Measurements from ENCODE around the gene BNIP1. TPM values are rescaled to one million over a fixed set of nuclear protein-coding genes. Genes with fewer than 3 reads are reported as not detected.

BNIP1 gene
- total and polyA plus RNA-seq, 2 of the 4 experiments (the other 2 are of a cell fraction) = 24.3 to 35.3 TPM

DNA sequence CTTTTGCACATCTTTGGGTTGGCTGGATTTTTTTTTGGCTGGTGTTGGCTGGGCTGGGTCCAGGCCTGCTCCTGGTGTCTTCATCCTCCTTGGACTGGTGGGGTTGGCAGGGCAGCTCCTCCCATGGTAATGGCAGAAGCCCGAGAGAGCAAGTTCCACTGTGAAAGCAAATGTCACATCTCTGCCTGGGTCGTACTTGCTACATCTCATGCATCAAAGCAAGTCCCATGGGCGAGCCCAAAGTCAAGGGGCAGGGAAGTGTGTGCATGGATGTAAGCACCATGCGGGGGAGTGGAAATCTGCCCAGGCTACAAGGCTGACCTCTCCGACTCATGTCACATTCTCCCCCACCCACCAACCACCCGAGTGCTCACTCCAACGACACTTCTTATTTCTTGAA is 64.0 kb downstream of the BNIP1 start:
- Histone ChIP-seq H3K27ac (ENCODE audit: insufficient read depth, low read length) (no peak overlapping the region), H4K8ac (ENCODE audit: low read depth in 2 of 2, low read length in 2 of 2) (no peak overlapping the region), H2AK5ac (ENCODE audit: low read depth, low read length) (no peak overlapping the region), H3K4me2 (ENCODE audit: low read depth, low read length) (no peak overlapping the region), H4K5ac (ENCODE audit: low read depth, low read length) (no peak overlapping the region), H3K79me1 (ENCODE audit: low read depth in 1 of 2, low read length in 2 of 2) (no peaks in the 10 kb centered on the region), H3K9me3 (ENCODE audit: control insufficient read depth, insufficient read depth, low read length) (no peaks in the 10 kb centered on the region; the same call in 1 of the 2 replicates), H3K4me3 (ENCODE audit: insufficient read depth, low read depth, low read length) (no peak overlapping the region), H2AFZ (replicated peaks; ENCODE audit: low read length, poor library complexity) (no peak overlapping the region), H3K14ac (replicated peaks; ENCODE audit: low read depth, low read length) (no peak overlapping the region), H3K4me1 (ENCODE audit: control insufficient read depth, insufficient read depth, low read length) (no peaks in the 10 kb centered on the region), H3K9ac (ENCODE audit: low read depth, low read length) (no peak overlapping the region), H3K56ac (ENCODE audit: extremely low read depth, insufficient read depth, low read length) (no peak overlapping the region), H4K20me1 (ENCODE audit: insufficient read depth, low read length) (no peaks in the 10 kb centered on the region), H2BK5ac (ENCODE audit: low read depth, low read length, poor library complexity, severe bottlenecking) (no peak overlapping the region), H3K23ac (ENCODE audit: low read depth, low read length) (no peak overlapping the region), H2BK120ac (ENCODE audit: low read depth, low read length) (no peak overlapping the region), H3K18ac (ENCODE audit: low read depth, low read length) (no peak overlapping the region), H3K9me1 (ENCODE audit: insufficient read depth, low read length) (no peaks in the 10 kb centered on the region), H4K91ac (ENCODE audit: insufficient read depth, low read depth, low read length) (no peak overlapping the region), H2AK9ac (replicated peaks; ENCODE audit: low read depth, low read length, poor library complexity) (no peak overlapping the region), H2BK15ac (ENCODE audit: low read depth, low read length) (no peak overlapping the region), H3K27me3 (ENCODE audit: control insufficient read depth, insufficient read depth, low read length) (peaks cover 51% of the 10 kb centered on the region), H3K36me3 (ENCODE audit: control insufficient read depth, insufficient read depth, low read length) (no peaks in the 10 kb centered on the region), H3K4ac (ENCODE audit: low read depth, low read length) (no peak overlapping the region), H2BK20ac (ENCODE audit: low read depth, low read length) (no peak overlapping the region)
- CTCF ChIA-PET = no interaction called here
- BruUV-seq (replicated peaks) = no TSS peak
- DNase-seq (no peak), ATAC-seq (ENCODE audit: low read depth) (no peak)
- in situ Hi-C loops (cut with MboI; ENCODE audit: low sequenced_read_pairs) (no loop called here), dilution Hi-C loops (cut with HindIII; ENCODE audit: low sequenced_read_pairs, unreplicated experiment) (no loop called here), intact Hi-C loops (cut with micrococcal nuclease) (no loop called here)
- POLR2A ChIA-PET (ENCODE audit: unreplicated experiment) = no interaction called here
- no peak for TF ChIP-seq SMC3 (IDR thresholded peaks at IDR 0.05; ENCODE audit: low read depth, low read length)
- no peak for TF ChIP-seq RAD21 (IDR thresholded peaks at IDR 0.05; ENCODE audit: low read length)
- no peak for TF ChIP-seq NFE2L2 (IDR thresholded peaks at IDR 0.05; ENCODE audit: low read depth, low read length)
- TF ChIP-seq RFX5 (IDR thresholded peaks at IDR 0.05; ENCODE audit: low read depth, low read length) = no peak
- no peak for TF ChIP-seq MXI1 (IDR thresholded peaks at IDR 0.05; ENCODE audit: borderline replicate concordance, low read depth, low read length)
- TF ChIP-seq, protein P1, sequence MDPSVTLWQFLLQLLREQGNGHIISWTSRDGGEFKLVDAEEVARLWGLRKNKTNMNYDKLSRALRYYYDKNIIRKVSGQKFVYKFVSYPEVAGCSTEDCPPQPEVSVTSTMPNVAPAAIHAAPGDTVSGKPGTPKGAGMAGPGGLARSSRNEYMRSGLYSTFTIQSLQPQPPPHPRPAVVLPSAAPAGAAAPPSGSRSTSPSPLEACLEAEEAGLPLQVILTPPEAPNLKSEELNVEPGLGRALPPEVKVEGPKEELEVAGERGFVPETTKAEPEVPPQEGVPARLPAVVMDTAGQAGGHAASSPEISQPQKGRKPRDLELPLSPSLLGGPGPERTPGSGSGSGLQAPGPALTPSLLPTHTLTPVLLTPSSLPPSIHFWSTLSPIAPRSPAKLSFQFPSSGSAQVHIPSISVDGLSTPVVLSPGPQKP (IDR thresholded peaks at IDR 0.05; ENCODE audit: borderline replicate concordance, low read depth, low read length) = no peak
- no peak for TF ChIP-seq MAFK (IDR thresholded peaks at IDR 0.05; ENCODE audit: low read depth, low read length)
- TF ChIP-seq MAZ (IDR thresholded peaks at IDR 0.05; ENCODE audit: borderline replicate concordance, low read depth, low read length) = no peak
- no peak for TF ChIP-seq FOS (IDR thresholded peaks at IDR 0.05; ENCODE audit: low read depth, low read length)
- no peak for TF ChIP-seq BHLHE40 (IDR thresholded peaks at IDR 0.05; ENCODE audit: low read depth, low read length)
- TF ChIP-seq, protein P2, sequence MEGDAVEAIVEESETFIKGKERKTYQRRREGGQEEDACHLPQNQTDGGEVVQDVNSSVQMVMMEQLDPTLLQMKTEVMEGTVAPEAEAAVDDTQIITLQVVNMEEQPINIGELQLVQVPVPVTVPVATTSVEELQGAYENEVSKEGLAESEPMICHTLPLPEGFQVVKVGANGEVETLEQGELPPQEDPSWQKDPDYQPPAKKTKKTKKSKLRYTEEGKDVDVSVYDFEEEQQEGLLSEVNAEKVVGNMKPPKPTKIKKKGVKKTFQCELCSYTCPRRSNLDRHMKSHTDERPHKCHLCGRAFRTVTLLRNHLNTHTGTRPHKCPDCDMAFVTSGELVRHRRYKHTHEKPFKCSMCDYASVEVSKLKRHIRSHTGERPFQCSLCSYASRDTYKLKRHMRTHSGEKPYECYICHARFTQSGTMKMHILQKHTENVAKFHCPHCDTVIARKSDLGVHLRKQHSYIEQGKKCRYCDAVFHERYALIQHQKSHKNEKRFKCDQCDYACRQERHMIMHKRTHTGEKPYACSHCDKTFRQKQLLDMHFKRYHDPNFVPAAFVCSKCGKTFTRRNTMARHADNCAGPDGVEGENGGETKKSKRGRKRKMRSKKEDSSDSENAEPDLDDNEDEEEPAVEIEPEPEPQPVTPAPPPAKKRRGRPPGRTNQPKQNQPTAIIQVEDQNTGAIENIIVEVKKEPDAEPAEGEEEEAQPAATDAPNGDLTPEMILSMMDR (conservative IDR thresholded peaks at IDR 0.05; ENCODE audit: low read depth, low read length) = no peak
- TF ChIP-seq, protein P3, sequence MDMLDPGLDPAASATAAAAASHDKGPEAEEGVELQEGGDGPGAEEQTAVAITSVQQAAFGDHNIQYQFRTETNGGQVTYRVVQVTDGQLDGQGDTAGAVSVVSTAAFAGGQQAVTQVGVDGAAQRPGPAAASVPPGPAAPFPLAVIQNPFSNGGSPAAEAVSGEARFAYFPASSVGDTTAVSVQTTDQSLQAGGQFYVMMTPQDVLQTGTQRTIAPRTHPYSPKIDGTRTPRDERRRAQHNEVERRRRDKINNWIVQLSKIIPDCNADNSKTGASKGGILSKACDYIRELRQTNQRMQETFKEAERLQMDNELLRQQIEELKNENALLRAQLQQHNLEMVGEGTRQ (IDR thresholded peaks at IDR 0.05; ENCODE audit: low read depth, low read length) = no peak
- no peak for TF ChIP-seq CEBPB (IDR thresholded peaks at IDR 0.05; ENCODE audit: low read depth, low read length)
- TF ChIP-seq RCOR1 (IDR thresholded peaks at IDR 0.05; ENCODE audit: insufficient replicate concordance, low read length) = no peak
- no peak for TF ChIP-seq CHD1 (IDR thresholded peaks at IDR 0.05; ENCODE audit: low read depth, low read length)
- TF ChIP-seq POLR2A (IDR thresholded peaks at IDR 0.05; ENCODE audit: low read depth, low read length) = no peak
- WGBS, 2 experiments (ENCODE audit: extremely low coverage in 2 of 2, insufficient read length in 1 of 2) = 67% methylated on average over 6 of the region's 7 CpGs; no CpG with 5 or more reads in 1 of the 2 experiments
